WTC11 (cell line): ENCODE results near the gene RFX8. TPM values are rescaled to one million over a fixed set of nuclear protein-coding genes. Genes with fewer than 3 reads are reported as not detected.
A peak's percentile ranks its signal among the peaks of the same experiment; 100 is the strongest.

ENCODE experiments used
- ATAC-seq: fragments of 200-7000 bp; cut with Tn5 transposase; 2 replicates; pipeline ENCODE4 v1.10.0; 2021; ENCODE audit warnings: mild to moderate bottlenecking, moderate library complexity
- CTCF ChIA-PET: fragments of 300-600 bp; sonication (Branson Sonifier 250); formaldehyde crosslinking; loops from one replicate; lab custom pipeline; 2021; ENCODE audit warnings: antibody characterized with exemption; lab: Charles Lee
- POLR2A ChIA-PET: fragments of 350-600 bp; sonication (Branson Sonifier 250); formaldehyde crosslinking; loops from one replicate; lab custom pipeline; 2021; ENCODE audit warnings: antibody characterized with exemption; lab: Charles Lee
- DNase-seq: peaks from one replicate; pipeline ENCODE4 v3.0.0; 2021; ENCODE audit warnings: low spot score
- H3K27ac Mint-ChIP-seq: 2 replicates; pipeline ENCODE4 v1.8.0; 2021; ENCODE audit warnings: mixed read lengths
- H3K27me3 Mint-ChIP-seq: 2 replicates; pipeline ENCODE4 v1.8.0; 2021; ENCODE audit warnings: low read depth, mild to moderate bottlenecking, moderate library complexity, mixed read lengths
- H3K36me3 Mint-ChIP-seq: 2 replicates; pipeline ENCODE4 v1.8.0; 2021; ENCODE audit warnings: mixed read lengths
- H3K4me1 Mint-ChIP-seq: 2 replicates; pipeline ENCODE4 v1.8.0; 2022; ENCODE audit warnings: mixed read lengths
- H3K4me3 Mint-ChIP-seq: 2 replicates; pipeline ENCODE4 v1.8.0; 2021; ENCODE audit warnings: mild to moderate bottlenecking, moderate library complexity, mixed read lengths
- H3K9me3 Mint-ChIP-seq: 2 replicates; pipeline ENCODE4 v1.8.0; 2021; ENCODE audit warnings: mixed read lengths
- CBFB ChIP-seq: sonication (generic); formaldehyde crosslinking; IDR thresholded peaks from 2 replicates; pipeline ENCODE4 v1.8.1; 2022; ENCODE audit warnings: mild to moderate bottlenecking, low read depth, missing genetic modification reagents
- GRHL2 ChIP-seq: fragments of 250-450 bp; sonication (Bioruptor Pico); IDR thresholded peaks from 2 replicates; pipeline ENCODE4 v1.8.0; 2022; ENCODE audit warnings: mild to moderate bottlenecking, moderate library complexity; ENCODE audit not compliant: insufficient replicate concordance, severe bottlenecking
- NFATC4 ChIP-seq: fragments of 250-450 bp; sonication (Bioruptor Pico); IDR thresholded peaks from 2 replicates; pipeline ENCODE4 v1.9.0; 2021; ENCODE audit warnings: mild to moderate bottlenecking
- OVOL2 ChIP-seq: fragments of 250-450 bp; sonication (Bioruptor Pico); IDR thresholded peaks from 2 replicates; pipeline ENCODE4 v1.9.0; 2021; ENCODE audit warnings: mild to moderate bottlenecking, borderline replicate concordance
- PRRX2 ChIP-seq: fragments of 250-450 bp; sonication (Bioruptor Pico); IDR thresholded peaks from 2 replicates; pipeline ENCODE4 v1.8.0; 2021; ENCODE audit warnings: mild to moderate bottlenecking
- SMAD3 ChIP-seq: sonication (generic); formaldehyde crosslinking; IDR thresholded peaks from 2 replicates; pipeline ENCODE4 v1.8.0; 2022; ENCODE audit warnings: missing genetic modification reagents, mild to moderate bottlenecking, borderline replicate concordance
- SP1 ChIP-seq: sonication (generic); formaldehyde crosslinking; conservative IDR thresholded peaks from 2 replicates; pipeline ENCODE4 v1.8.1; 2022; ENCODE audit warnings: missing genetic modification reagents
- TEAD4 ChIP-seq: sonication (generic); formaldehyde crosslinking; IDR thresholded peaks from 2 replicates; pipeline ENCODE4 v1.8.0; 2022; ENCODE audit warnings: mild to moderate bottlenecking, missing genetic modification reagents
- ZBTB21 ChIP-seq: sonication (generic); formaldehyde crosslinking; IDR thresholded peaks from 2 replicates; pipeline ENCODE4 v1.8.1; 2023; ENCODE audit warnings: mild to moderate bottlenecking, missing genetic modification reagents, borderline replicate concordance
- ZNF232 ChIP-seq: sonication (generic); formaldehyde crosslinking; IDR thresholded peaks from 2 replicates; pipeline ENCODE4 v1.8.0; 2022; ENCODE audit warnings: mild to moderate bottlenecking, missing genetic modification reagents
- ZNF263 ChIP-seq: sonication (generic); formaldehyde crosslinking; IDR thresholded peaks from 2 replicates; pipeline ENCODE4 v1.8.1; 2022; ENCODE audit warnings: low read depth, mild to moderate bottlenecking, moderate library complexity, missing genetic modification reagents
- ZNF423 ChIP-seq: fragments of 250-450 bp; sonication (Bioruptor Pico); IDR thresholded peaks from 2 replicates; pipeline ENCODE4 v2.1.2; 2022; ENCODE audit warnings: mild to moderate bottlenecking, moderate library complexity
- total RNA-seq: library from RNA; stranded (reverse); gene quantifications from 3 replicates; pipeline ENCODE4 v1.2.3, GENCODE V29; 2021
- TF ChIP-seq, protein P1 (sequence below): fragments of 250-450 bp; sonication (Bioruptor Pico); IDR thresholded peaks from 2 replicates; pipeline ENCODE4 v1.8.0; 2021; ENCODE audit warnings: mild to moderate bottlenecking
- TF ChIP-seq, protein P2 (sequence below): sonication (generic); formaldehyde crosslinking; IDR thresholded peaks from 2 replicates; pipeline ENCODE4 v1.8.1; 2023; ENCODE audit warnings: mild to moderate bottlenecking, missing genetic modification reagents, moderate library complexity
- TF ChIP-seq, protein P3 (sequence below): sonication (generic); formaldehyde crosslinking; IDR thresholded peaks from 2 replicates; pipeline ENCODE4 v1.8.0; 2022; ENCODE audit warnings: mild to moderate bottlenecking, missing genetic modification reagents
- TF ChIP-seq, protein P4 (sequence below): sonication (generic); formaldehyde crosslinking; IDR thresholded peaks from 2 replicates; pipeline ENCODE4 v1.8.1; 2023; ENCODE audit warnings: mild to moderate bottlenecking, missing genetic modification reagents
- TF ChIP-seq, protein P5 (sequence below): fragments of 200-600 bp; IDR thresholded peaks from 2 replicates; pipeline ENCODE4 v1.8.0; 2022; ENCODE audit warnings: antibody characterized with exemption
- TF ChIP-seq, protein P6 (sequence below): sonication (generic); formaldehyde crosslinking; IDR thresholded peaks from 2 replicates; pipeline ENCODE4 v1.8.0; 2022; ENCODE audit warnings: mild to moderate bottlenecking, missing genetic modification reagents
- TF ChIP-seq, protein P7 (sequence below): sonication (generic); formaldehyde crosslinking; IDR thresholded peaks from 2 replicates; pipeline ENCODE4 v1.8.0; 2022; ENCODE audit warnings: mild to moderate bottlenecking, missing genetic modification reagents
- TF ChIP-seq, protein P8 (sequence below): sonication (generic); formaldehyde crosslinking; IDR thresholded peaks from 2 replicates; pipeline ENCODE4 v1.8.1; 2022; ENCODE audit warnings: missing genetic modification reagents, borderline replicate concordance
- TF ChIP-seq, protein P9 (sequence below): sonication (generic); formaldehyde crosslinking; IDR thresholded peaks from 2 replicates; pipeline ENCODE4 v1.8.1; 2022; ENCODE audit warnings: mild to moderate bottlenecking, moderate library complexity, missing genetic modification reagents

Gene RFX8
- total RNA-seq, 1 experiment from 2014 or later: 0.28 TPM

DNA sequence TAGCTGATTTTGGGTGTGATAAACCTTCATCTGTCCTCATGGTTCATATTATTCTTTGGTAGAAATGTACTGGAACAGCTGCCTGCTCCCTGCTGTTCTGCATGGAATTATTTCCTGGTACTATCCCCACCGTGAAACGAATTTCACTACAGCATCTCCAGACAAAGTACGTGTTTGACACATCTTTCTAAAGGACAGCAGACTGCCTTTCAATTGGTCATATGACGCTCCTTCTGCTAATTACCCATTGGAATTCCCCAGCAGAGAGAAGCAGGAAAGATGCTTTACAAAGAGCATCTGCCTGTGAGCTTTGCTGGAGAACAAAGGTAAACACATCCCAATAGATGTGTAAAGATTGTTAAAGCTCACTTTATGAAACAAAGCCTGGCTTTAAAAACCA, 4.4 kb upstream of the RFX8 start:
- POLR2A ChIA-PET: no interaction called here
- no peaks in the 10 kb centered on the region for H3K36me3 Mint-ChIP-seq
- no peak for TF ChIP-seq PRRX2 (CRISPR knock-in tag)
- TF ChIP-seq, protein P1, sequence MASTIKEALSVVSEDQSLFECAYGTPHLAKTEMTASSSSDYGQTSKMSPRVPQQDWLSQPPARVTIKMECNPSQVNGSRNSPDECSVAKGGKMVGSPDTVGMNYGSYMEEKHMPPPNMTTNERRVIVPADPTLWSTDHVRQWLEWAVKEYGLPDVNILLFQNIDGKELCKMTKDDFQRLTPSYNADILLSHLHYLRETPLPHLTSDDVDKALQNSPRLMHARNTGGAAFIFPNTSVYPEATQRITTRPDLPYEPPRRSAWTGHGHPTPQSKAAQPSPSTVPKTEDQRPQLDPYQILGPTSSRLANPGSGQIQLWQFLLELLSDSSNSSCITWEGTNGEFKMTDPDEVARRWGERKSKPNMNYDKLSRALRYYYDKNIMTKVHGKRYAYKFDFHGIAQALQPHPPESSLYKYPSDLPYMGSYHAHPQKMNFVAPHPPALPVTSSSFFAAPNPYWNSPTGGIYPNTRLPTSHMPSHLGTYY (CRISPR knock-in tag): no peak
- TF ChIP-seq, protein P2, sequence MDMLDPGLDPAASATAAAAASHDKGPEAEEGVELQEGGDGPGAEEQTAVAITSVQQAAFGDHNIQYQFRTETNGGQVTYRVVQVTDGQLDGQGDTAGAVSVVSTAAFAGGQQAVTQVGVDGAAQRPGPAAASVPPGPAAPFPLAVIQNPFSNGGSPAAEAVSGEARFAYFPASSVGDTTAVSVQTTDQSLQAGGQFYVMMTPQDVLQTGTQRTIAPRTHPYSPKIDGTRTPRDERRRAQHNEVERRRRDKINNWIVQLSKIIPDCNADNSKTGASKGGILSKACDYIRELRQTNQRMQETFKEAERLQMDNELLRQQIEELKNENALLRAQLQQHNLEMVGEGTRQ (CRISPR knock-in tag): peak; percentile 58
- no peak for TF ChIP-seq ZNF232 (CRISPR knock-in tag)
- TF ChIP-seq, all 79 proteins: peak for 1

DNA sequence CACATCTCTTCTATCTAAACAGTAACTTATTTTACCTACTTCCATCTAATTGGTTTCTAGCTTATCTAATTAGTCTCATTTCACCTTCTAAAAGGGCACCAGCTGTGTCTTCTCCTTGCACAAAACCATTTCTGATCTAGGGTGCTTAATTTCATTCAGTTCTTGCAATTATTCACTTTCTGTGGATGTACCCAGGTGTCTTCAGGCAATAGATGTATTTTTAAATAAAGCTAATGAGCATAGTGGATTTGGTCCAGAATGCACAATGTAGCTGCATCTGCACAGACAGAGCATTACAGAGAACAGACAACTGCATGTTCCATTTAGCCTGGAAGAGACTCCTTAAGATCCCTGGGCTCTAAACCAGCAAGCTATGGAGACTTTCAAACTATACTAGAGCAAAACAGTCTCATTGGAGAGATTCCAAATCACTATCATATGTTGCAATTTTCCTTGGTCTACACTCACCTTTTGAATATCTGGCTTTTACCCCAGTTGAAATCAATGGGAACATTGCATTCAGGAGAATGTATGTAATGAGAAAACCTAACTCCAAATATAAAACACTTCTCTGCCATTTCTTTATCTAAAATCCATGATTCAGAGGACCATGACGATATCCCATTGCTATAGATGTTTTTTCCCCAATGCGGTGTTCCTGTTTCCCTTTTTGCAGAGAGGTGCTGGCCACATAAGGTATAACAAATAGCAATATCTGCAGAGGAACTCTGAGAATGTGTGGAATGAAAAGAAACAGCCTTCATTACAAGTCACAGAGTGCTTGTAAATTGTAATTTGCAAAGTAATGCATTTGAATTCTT, 3.5 kb upstream of the RFX8 start:
- Mint-ChIP-seq H3K27ac (no peak overlapping the region), H3K36me3 (no peaks in the 10 kb centered on the region), H3K9me3 (no peaks in the 10 kb centered on the region), H3K4me3 (no peak overlapping the region), H3K27me3 (peaks cover 13% of the 10 kb centered on the region), H3K4me1 (peaks cover 39% of the 10 kb centered on the region)
- DNase-seq (no peak), ATAC-seq (no peak)
- CTCF ChIA-PET: interaction anchor here (1.4 kb wide), 1 partner anchor 353 kb away, joined by 6 read pairs; no protein-coding TSS in a partner anchor
- TF ChIP-seq CBFB: no peak
- no peak for TF ChIP-seq ZNF423 (CRISPR knock-in tag)
- TF ChIP-seq SP1 (CRISPR knock-in tag): no peak
- TF ChIP-seq NFATC4 (CRISPR knock-in tag): no peak
- TF ChIP-seq, protein P3, sequence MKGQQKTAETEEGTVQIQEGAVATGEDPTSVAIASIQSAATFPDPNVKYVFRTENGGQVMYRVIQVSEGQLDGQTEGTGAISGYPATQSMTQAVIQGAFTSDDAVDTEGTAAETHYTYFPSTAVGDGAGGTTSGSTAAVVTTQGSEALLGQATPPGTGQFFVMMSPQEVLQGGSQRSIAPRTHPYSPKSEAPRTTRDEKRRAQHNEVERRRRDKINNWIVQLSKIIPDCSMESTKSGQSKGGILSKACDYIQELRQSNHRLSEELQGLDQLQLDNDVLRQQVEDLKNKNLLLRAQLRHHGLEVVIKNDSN (CRISPR knock-in tag): no peak
- TF ChIP-seq OVOL2: no peak
- TF ChIP-seq, protein P4, sequence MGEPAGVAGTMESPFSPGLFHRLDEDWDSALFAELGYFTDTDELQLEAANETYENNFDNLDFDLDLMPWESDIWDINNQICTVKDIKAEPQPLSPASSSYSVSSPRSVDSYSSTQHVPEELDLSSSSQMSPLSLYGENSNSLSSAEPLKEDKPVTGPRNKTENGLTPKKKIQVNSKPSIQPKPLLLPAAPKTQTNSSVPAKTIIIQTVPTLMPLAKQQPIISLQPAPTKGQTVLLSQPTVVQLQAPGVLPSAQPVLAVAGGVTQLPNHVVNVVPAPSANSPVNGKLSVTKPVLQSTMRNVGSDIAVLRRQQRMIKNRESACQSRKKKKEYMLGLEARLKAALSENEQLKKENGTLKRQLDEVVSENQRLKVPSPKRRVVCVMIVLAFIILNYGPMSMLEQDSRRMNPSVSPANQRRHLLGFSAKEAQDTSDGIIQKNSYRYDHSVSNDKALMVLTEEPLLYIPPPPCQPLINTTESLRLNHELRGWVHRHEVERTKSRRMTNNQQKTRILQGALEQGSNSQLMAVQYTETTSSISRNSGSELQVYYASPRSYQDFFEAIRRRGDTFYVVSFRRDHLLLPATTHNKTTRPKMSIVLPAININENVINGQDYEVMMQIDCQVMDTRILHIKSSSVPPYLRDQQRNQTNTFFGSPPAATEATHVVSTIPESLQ (CRISPR knock-in tag): no peak
- TF ChIP-seq, protein P5, sequence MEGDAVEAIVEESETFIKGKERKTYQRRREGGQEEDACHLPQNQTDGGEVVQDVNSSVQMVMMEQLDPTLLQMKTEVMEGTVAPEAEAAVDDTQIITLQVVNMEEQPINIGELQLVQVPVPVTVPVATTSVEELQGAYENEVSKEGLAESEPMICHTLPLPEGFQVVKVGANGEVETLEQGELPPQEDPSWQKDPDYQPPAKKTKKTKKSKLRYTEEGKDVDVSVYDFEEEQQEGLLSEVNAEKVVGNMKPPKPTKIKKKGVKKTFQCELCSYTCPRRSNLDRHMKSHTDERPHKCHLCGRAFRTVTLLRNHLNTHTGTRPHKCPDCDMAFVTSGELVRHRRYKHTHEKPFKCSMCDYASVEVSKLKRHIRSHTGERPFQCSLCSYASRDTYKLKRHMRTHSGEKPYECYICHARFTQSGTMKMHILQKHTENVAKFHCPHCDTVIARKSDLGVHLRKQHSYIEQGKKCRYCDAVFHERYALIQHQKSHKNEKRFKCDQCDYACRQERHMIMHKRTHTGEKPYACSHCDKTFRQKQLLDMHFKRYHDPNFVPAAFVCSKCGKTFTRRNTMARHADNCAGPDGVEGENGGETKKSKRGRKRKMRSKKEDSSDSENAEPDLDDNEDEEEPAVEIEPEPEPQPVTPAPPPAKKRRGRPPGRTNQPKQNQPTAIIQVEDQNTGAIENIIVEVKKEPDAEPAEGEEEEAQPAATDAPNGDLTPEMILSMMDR: no peak
- no peak for TF ChIP-seq GRHL2 (CRISPR knock-in tag)
- TF ChIP-seq ZNF263 (CRISPR knock-in tag): no peak
- TF ChIP-seq, protein P6, sequence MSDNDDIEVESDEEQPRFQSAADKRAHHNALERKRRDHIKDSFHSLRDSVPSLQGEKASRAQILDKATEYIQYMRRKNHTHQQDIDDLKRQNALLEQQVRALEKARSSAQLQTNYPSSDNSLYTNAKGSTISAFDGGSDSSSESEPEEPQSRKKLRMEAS (CRISPR knock-in tag): no peak
- TF ChIP-seq, protein P7, sequence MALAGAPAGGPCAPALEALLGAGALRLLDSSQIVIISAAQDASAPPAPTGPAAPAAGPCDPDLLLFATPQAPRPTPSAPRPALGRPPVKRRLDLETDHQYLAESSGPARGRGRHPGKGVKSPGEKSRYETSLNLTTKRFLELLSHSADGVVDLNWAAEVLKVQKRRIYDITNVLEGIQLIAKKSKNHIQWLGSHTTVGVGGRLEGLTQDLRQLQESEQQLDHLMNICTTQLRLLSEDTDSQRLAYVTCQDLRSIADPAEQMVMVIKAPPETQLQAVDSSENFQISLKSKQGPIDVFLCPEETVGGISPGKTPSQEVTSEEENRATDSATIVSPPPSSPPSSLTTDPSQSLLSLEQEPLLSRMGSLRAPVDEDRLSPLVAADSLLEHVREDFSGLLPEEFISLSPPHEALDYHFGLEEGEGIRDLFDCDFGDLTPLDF (CRISPR knock-in tag): no peak
- TF ChIP-seq, protein P8, sequence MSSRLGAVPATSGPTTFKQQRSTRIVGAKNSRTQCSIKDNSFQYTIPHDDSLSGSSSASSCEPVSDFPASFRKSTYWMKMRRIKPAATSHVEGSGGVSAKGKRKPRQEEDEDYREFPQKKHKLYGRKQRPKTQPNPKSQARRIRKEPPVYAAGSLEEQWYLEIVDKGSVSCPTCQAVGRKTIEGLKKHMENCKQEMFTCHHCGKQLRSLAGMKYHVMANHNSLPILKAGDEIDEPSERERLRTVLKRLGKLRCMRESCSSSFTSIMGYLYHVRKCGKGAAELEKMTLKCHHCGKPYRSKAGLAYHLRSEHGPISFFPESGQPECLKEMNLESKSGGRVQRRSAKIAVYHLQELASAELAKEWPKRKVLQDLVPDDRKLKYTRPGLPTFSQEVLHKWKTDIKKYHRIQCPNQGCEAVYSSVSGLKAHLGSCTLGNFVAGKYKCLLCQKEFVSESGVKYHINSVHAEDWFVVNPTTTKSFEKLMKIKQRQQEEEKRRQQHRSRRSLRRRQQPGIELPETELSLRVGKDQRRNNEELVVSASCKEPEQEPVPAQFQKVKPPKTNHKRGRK (CRISPR knock-in tag): no peak
- TF ChIP-seq, protein P9, sequence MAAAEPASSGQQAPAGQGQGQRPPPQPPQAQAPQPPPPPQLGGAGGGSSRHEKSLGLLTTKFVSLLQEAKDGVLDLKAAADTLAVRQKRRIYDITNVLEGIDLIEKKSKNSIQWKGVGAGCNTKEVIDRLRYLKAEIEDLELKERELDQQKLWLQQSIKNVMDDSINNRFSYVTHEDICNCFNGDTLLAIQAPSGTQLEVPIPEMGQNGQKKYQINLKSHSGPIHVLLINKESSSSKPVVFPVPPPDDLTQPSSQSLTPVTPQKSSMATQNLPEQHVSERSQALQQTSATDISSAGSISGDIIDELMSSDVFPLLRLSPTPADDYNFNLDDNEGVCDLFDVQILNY: no peak
- no peak for TF ChIP-seq ZBTB21 (CRISPR knock-in tag)
- no peak for TF ChIP-seq SMAD3 (CRISPR knock-in tag)
- no peak for TF ChIP-seq TEAD4 (CRISPR knock-in tag)
- POLR2A ChIA-PET: no interaction called here

More for the DNA sequence above, 4.4 kb upstream of the RFX8 start:
- peak; percentile 21 for ATAC-seq
- Mint-ChIP-seq H3K9me3 (no peaks in the 10 kb centered on the region), H3K27me3 (peaks cover 9% of the 10 kb centered on the region), H3K4me1 (peaks cover 36% of the 10 kb centered on the region), H3K27ac (peak overlapping the region; percentile 89), H3K4me3 (peak overlapping the region; percentile 27; the same call in 1 of the 2 replicates)
- no peak for DNase-seq
- CTCF ChIA-PET: interaction anchor here (0.9 to 1.4 kb wide), 3 partner anchors 11 to 352 kb away, joined by 3 to 6 read pairs (median 3); no protein-coding TSS in a partner anchor
